HAP-1 (cell line): ENCODE data around the gene GNAZ.

Source experiments
- DNase-seq, 2 experiments: peaks; one replicate each; pipeline ENCODE4 v3.0.0-alpha.2; 2016 to 2020; ENCODE audit warnings: low spot score in 2 of 2
- H3K27me3 ChIP-seq: fragments of 250-450 bp; sonication (Bioruptor Pico); 2 replicates; pipeline ENCODE4 v1.5.1; 2020; ENCODE audit warnings: low read depth, mild to moderate bottlenecking, moderate library complexity
- H3K36me3 ChIP-seq: fragments of 250-450 bp; sonication (Bioruptor Pico); replicated peaks from 2 replicates; pipeline ENCODE4 v1.5.1; 2020; ENCODE audit warnings: mild to moderate bottlenecking
- H3K4me1 ChIP-seq: fragments of 250-450 bp; sonication (Bioruptor Pico); 2 replicates; pipeline ENCODE4 v1.5.1; 2020; ENCODE audit warnings: mild to moderate bottlenecking
- H3K4me3 ChIP-seq: fragments of 250-450 bp; sonication (Bioruptor Pico); 2 replicates; pipeline ENCODE4 v1.5.1; 2020; ENCODE audit warnings: mild to moderate bottlenecking, moderate library complexity
- H3K9me3 ChIP-seq: fragments of 250-450 bp; sonication (Bioruptor Pico); 2 replicates; pipeline ENCODE4 v1.5.1; 2020; ENCODE audit warnings: mild to moderate bottlenecking, moderate library complexity
- in situ Hi-C: fragments of 300-500 bp; cut with MboI; formaldehyde crosslinking; loops from 3 replicates; pipeline ENCODE4 v1.14.3; 2020; ENCODE audit warnings: low sequenced_read_pairs, inconsistent platforms, mixed read lengths

Gene GNAZ

GRCh38 chr22:23118647-23119493 lies 48.6 kb downstream of the GNAZ start:
- no peak for DNase-seq
- in situ Hi-C loops = no loop called here
- H3K27me3 ChIP-seq = no peaks in the 10 kb centered on the region
- H3K36me3 ChIP-seq = no peaks in the 10 kb centered on the region
- no peaks in the 10 kb centered on the region for H3K9me3 ChIP-seq
- H3K4me1 ChIP-seq = no peaks in the 10 kb centered on the region
- no peak overlapping the region for H3K4me3 ChIP-seq

- Histone ChIP-seq H3K9me3 (no peaks in the 10 kb centered on the region), H3K27me3 (no peaks in the 10 kb centered on the region), H3K36me3 (no peaks in the 10 kb centered on the region), H3K4me1 (no peaks in the 10 kb centered on the region), H3K4me3 (no peak overlapping the region)
- in situ Hi-C loops = loop anchor here (10.0 kb wide), 1 partner anchor 275 kb away; no protein-coding TSS in a partner anchor
- no peak for DNase-seq
Observed at GRCh38 chr22:23119494-23120414, 49.4 kb downstream of the GNAZ start.

- Histone ChIP-seq H3K4me1 (no peaks in the 10 kb centered on the region), H3K36me3 (no peaks in the 10 kb centered on the region), H3K4me3 (no peak overlapping the region), H3K9me3 (no peaks in the 10 kb centered on the region), H3K27me3 (no peaks in the 10 kb centered on the region)
- in situ Hi-C loops = loop anchor here (10.0 kb wide), 1 partner anchor 276 kb away; no protein-coding TSS in a partner anchor
- DNase-seq = no peak
Observed at GRCh38 chr22:23120415-23120899, 50.1 kb downstream of the GNAZ start.

- H3K36me3 ChIP-seq = no peaks in the 10 kb centered on the region
- no peaks in the 10 kb centered on the region for H3K4me1 ChIP-seq
- in situ Hi-C loops = loop anchor here (10.0 kb wide), 1 partner anchor 276 kb away; no protein-coding TSS in a partner anchor
- no peaks in the 10 kb centered on the region for H3K27me3 ChIP-seq
- H3K4me3 ChIP-seq = no peak overlapping the region
- H3K9me3 ChIP-seq = no peaks in the 10 kb centered on the region
- no peak for DNase-seq
Observed at GRCh38 chr22:23121000-23121421, 50.7 kb downstream of the GNAZ start.

GRCh38 chr22:23121424-23121823 lies 51.1 kb downstream of the GNAZ start:
- H3K4me3 ChIP-seq = no peak overlapping the region
- no peaks in the 10 kb centered on the region for H3K36me3 ChIP-seq
- H3K4me1 ChIP-seq = no peaks in the 10 kb centered on the region
- no peaks in the 10 kb centered on the region for H3K27me3 ChIP-seq
- H3K9me3 ChIP-seq = no peaks in the 10 kb centered on the region
- in situ Hi-C loops = loop anchor here (10.0 kb wide), 1 partner anchor 277 kb away; no protein-coding TSS in a partner anchor
- no peak for DNase-seq

GRCh38 chr22:23122216-23122957 lies 52.1 kb downstream of the GNAZ start:
- no peaks in the 10 kb centered on the region for H3K36me3 ChIP-seq
- in situ Hi-C loops = loop anchor here (10.0 kb wide), 1 partner anchor 278 kb away; no protein-coding TSS in a partner anchor
- no peaks in the 10 kb centered on the region for H3K9me3 ChIP-seq
- no peaks in the 10 kb centered on the region for H3K27me3 ChIP-seq
- H3K4me3 ChIP-seq = no peak overlapping the region
- DNase-seq = no peak
- H3K4me1 ChIP-seq = no peaks in the 10 kb centered on the region

- no peak for DNase-seq
- no peak overlapping the region for H3K4me3 ChIP-seq
- no peaks in the 10 kb centered on the region for H3K4me1 ChIP-seq
- in situ Hi-C loops = loop anchor here (10.0 kb wide), 1 partner anchor 278 kb away; no protein-coding TSS in a partner anchor
- H3K27me3 ChIP-seq = no peaks in the 10 kb centered on the region
- H3K9me3 ChIP-seq = no peaks in the 10 kb centered on the region
- no peaks in the 10 kb centered on the region for H3K36me3 ChIP-seq
Observed at GRCh38 chr22:23122992-23123803, 52.9 kb downstream of the GNAZ start.

- DNase-seq = no peak
- H3K36me3 ChIP-seq = no peaks in the 10 kb centered on the region
- no peaks in the 10 kb centered on the region for H3K27me3 ChIP-seq
- no peaks in the 10 kb centered on the region for H3K4me1 ChIP-seq
- in situ Hi-C loops = loop anchor here (10.0 kb wide), 1 partner anchor 279 kb away; no protein-coding TSS in a partner anchor
- H3K9me3 ChIP-seq = no peaks in the 10 kb centered on the region
- H3K4me3 ChIP-seq = no peak overlapping the region
Observed at GRCh38 chr22:23123804-23124254, 53.5 kb downstream of the GNAZ start.

GRCh38 chr22:23124611-23125511 lies 54.5 kb downstream of the GNAZ start:
- Histone ChIP-seq H3K36me3 (no peaks in the 10 kb centered on the region), H3K4me3 (no peak overlapping the region), H3K4me1 (no peaks in the 10 kb centered on the region), H3K9me3 (no peaks in the 10 kb centered on the region), H3K27me3 (no peaks in the 10 kb centered on the region)
- no peak for DNase-seq
- in situ Hi-C loops = loop anchor here (5.0 to 25.0 kb wide), 3 partner anchors 168 to 663 kb away; no protein-coding TSS in a partner anchor

- Histone ChIP-seq H3K36me3 (no peaks in the 10 kb centered on the region), H3K4me1 (no peaks in the 10 kb centered on the region), H3K27me3 (no peaks in the 10 kb centered on the region), H3K9me3 (no peaks in the 10 kb centered on the region), H3K4me3 (no peak overlapping the region)
- DNase-seq = no peak
- in situ Hi-C loops = loop anchor here (5.0 to 25.0 kb wide), 3 partner anchors 168 to 663 kb away; no protein-coding TSS in a partner anchor
Observed at GRCh38 chr22:23125512-23126103, 55.3 kb downstream of the GNAZ start.
